HG03442 (cell line): ENCODE results near the gene HIBCH.

Experiments used
- ATAC-seq: cut with Tn5 transposase; IDR thresholded peaks from one replicate; pipeline ENCODE4 v1.9.1; 2021; ENCODE audit warnings: mild to moderate bottlenecking, moderate library complexity; ENCODE audit not compliant: unreplicated experiment

HIBCH gene

DNA sequence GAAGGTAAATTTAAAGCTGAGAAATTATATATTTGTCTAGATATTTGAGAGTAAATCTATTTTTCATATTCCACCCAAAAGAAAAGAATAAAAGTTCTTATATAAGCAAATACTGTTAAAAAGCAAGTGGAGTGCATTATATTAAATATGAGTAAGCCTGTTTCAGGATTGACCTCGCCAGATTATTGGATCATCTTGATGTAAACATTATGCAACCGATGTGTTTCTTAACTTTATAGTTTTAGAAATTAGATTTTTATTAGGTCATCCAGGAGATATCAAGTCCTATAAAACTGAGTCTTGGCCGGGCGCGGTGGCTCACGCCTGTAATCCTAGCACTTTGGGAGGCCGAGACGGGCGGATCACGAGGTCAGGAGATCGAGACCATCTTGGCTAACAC lies 156.8 kb downstream of the HIBCH start:
- no peak for ATAC-seq

DNA sequence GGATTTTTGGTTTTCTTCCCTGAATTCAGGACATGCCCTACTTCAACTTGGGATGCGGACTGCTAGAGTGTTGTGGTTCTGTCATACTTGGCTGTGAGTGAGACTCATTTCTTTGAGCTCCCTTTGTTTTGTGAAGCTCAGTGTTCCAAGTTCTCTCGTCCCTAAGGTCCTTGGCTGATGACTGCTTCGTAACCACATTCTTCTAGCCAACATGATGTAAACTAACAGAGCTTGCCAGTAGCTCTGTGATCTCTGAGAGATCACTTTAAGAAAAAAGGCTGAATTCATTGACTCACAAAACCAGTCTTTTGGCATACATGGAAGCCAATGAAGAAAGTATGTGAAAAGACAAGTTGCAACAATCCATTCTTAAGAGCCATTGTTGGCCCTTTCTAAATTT lies 160.2 kb downstream of the HIBCH start:
- ATAC-seq: no peak

DNA sequence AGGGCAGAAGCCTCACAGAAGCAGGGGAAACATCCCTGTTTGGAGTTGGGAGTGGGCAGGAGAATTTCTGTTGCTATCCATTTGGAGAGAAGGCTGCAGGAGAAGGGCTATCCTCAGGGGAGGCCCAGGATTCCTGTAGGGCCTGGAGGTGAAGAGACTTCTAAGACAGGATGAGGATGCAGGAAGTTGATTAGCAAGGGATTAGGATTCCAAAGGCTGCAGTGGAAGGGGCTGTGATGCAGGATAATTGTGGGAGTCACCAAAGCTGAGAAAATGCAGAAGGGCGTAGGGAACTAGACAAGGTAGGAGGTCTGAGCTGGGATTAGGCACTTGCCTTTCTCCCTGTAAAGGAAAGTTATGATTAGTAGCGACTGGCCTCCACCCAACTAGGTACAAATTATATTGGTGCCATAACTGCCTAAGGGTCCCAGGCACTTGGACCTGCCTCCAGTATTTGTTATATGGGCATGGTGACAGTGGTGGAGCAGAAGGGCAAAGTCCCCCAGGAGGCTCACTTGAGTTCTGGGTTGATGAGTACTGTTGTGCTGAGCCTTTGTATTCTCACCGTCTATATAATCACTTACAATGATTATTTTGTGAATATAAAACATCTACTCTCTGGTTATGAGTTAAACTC lies 160.7 kb downstream of the HIBCH start:
- ATAC-seq: no peak

DNA sequence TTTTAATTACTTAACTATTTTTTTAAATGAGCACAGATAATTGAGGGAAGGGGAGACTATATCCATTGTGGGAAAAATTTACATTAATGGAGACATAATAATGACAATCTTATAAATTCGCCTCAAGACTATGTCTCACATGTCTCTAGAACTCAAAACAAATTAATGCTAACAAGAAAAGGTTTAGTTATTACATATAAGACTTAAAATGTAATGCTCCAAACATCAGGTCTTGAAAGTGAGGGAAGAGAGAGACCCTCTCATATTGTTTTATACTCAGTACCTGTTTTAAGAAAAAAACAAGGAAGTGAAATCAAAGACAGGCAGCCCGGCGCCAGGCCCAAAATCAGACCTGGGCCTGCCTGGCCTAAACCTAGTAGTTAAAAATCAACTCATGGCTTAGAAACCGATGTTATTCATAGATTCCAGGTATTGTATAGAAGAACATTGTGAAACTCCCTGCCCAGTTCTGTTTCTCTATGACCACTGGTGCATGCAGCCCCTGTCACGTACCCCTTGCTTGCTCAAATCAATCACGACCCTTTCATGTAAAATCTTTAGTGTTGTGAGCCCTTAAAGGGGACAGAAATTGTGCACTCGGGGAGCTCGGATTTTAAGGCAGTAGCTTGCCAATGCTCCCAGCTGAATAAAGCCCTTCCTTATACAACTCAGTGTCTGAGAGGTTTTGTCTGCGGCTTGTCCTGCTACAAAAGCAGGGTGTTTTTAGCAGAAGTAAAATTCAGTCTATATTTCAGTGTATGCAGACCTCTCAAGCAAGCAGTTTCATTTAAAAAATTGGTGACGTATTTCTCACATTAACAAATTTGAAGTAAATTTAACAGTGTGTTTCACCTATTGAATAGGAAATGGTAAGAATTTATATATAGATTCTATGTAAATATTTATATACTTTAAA lies 161.8 kb downstream of the HIBCH start:
- peak; percentile 42 for ATAC-seq

DNA sequence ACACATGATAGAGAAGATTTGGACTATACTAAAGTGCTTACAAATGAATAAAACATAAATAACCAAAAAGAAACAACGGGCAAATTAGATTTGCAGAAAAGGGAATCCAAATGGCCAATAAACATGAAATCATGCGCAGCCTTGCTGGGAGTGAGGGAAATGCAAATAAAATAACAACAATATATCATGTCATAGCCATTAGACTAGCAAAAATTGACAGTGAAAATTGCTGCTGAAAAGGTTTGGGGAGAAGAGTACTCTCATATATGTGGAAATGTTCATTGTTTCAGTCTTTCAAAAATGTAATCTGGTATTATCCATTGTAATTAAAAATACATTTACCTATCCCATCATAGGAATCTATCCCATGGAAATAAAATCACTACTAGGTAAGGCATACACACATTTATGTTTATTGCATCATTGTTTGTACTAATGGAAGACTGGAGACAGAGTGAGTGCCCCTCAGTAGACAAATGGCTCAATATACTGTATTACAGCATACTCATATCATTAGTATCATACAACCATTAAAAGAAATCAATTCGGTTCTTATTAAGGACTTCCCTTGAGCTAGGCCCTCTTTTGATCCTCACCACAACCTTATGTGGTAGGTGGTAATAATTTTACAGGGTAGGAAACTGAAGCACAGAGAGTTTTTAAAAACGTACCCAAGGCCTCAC lies 163.0 kb downstream of the HIBCH start:
- ATAC-seq: no peak
